ENCODE data around the gene CALCOCO2.

Gene CALCOCO2

GRCh38 chr17:48812001-48812400, 18.8 kb upstream of the CALCOCO2 start:
- DNase-seq (ENCODE audit: low spot score), result no peak
- ChIA-PET POLR2A (ENCODE audit: low non-redundant PET) (no interaction called here), CTCF (interaction anchor here (0.8 to 4.5 kb wide), 2 partner anchors 67 to 73 kb away, joined by 4 to 32 read pairs; no protein-coding TSS in a partner anchor)
- TF ChIP-seq, protein P1, sequence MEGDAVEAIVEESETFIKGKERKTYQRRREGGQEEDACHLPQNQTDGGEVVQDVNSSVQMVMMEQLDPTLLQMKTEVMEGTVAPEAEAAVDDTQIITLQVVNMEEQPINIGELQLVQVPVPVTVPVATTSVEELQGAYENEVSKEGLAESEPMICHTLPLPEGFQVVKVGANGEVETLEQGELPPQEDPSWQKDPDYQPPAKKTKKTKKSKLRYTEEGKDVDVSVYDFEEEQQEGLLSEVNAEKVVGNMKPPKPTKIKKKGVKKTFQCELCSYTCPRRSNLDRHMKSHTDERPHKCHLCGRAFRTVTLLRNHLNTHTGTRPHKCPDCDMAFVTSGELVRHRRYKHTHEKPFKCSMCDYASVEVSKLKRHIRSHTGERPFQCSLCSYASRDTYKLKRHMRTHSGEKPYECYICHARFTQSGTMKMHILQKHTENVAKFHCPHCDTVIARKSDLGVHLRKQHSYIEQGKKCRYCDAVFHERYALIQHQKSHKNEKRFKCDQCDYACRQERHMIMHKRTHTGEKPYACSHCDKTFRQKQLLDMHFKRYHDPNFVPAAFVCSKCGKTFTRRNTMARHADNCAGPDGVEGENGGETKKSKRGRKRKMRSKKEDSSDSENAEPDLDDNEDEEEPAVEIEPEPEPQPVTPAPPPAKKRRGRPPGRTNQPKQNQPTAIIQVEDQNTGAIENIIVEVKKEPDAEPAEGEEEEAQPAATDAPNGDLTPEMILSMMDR (conservative IDR thresholded peaks at IDR 0.05; ENCODE audit: low read depth), result no peak
- no peak overlapping the region for H3K27ac ChIP-seq

GRCh38 chr17:48814504-48814903, 16.3 kb upstream of the CALCOCO2 start:
- peak; percentile 80 for DNase-seq (ENCODE audit: low spot score)
- TF ChIP-seq, protein P1 (conservative IDR thresholded peaks at IDR 0.05; ENCODE audit: low read depth), result peak; percentile 67
- H3K27ac ChIP-seq, result no peak overlapping the region
- CTCF ChIA-PET, result interaction anchor here (0.6 to 4.5 kb wide), 6 partner anchors 64 to 249 kb away, joined by 3 to 32 read pairs (median 4); no protein-coding TSS in a partner anchor
- POLR2A ChIA-PET (ENCODE audit: low non-redundant PET), result no interaction called here

DNA sequence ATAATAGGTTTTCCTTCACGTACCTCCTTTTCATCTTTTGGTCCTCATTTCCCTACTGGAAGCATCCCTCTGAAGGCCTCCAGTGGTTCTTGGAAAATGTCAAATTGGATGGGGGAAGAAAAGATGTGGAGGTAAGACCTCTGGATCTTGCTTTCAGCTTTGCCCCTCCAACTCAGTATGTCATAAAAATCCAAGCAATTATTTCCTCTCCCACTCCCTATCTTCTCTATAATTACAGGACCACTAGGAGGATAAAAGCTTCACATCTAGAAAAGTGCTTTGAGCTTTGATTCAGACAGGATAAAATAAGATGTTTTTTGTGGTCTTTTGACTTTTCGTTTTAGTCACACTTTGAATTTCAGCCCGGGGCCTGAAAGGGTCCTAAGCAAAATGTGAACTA, 15.5 kb upstream of the CALCOCO2 start:
- TF ChIP-seq, protein P1 (conservative IDR thresholded peaks at IDR 0.05; ENCODE audit: low read depth), result no peak
- DNase-seq (ENCODE audit: low spot score), result no peak
- POLR2A ChIA-PET (ENCODE audit: low non-redundant PET), result no interaction called here

GRCh38 chr17:48816438-48816773, 14.4 kb upstream of the CALCOCO2 start:
- CTCF ChIA-PET, result interaction anchor here (1.0 to 1.7 kb wide), 5 partner anchors 12 to 500 kb away, joined by 3 to 12 read pairs (median 3); no protein-coding TSS in a partner anchor
- TF ChIP-seq, protein P1 (conservative IDR thresholded peaks at IDR 0.05; ENCODE audit: low read depth), result no peak
- no peak for DNase-seq (ENCODE audit: low spot score)
- no peak overlapping the region for H3K27ac ChIP-seq
- POLR2A ChIA-PET (ENCODE audit: low non-redundant PET), result no interaction called here

More for the DNA sequence above, 15.5 kb upstream of the CALCOCO2 start:
- no peak overlapping the region for H3K27ac ChIP-seq
- CTCF ChIA-PET, result interaction anchor here (0.6 to 1.7 kb wide), 7 partner anchors 11 to 249 kb away, joined by 3 to 12 read pairs (median 3); no protein-coding TSS in a partner anchor

DNA sequence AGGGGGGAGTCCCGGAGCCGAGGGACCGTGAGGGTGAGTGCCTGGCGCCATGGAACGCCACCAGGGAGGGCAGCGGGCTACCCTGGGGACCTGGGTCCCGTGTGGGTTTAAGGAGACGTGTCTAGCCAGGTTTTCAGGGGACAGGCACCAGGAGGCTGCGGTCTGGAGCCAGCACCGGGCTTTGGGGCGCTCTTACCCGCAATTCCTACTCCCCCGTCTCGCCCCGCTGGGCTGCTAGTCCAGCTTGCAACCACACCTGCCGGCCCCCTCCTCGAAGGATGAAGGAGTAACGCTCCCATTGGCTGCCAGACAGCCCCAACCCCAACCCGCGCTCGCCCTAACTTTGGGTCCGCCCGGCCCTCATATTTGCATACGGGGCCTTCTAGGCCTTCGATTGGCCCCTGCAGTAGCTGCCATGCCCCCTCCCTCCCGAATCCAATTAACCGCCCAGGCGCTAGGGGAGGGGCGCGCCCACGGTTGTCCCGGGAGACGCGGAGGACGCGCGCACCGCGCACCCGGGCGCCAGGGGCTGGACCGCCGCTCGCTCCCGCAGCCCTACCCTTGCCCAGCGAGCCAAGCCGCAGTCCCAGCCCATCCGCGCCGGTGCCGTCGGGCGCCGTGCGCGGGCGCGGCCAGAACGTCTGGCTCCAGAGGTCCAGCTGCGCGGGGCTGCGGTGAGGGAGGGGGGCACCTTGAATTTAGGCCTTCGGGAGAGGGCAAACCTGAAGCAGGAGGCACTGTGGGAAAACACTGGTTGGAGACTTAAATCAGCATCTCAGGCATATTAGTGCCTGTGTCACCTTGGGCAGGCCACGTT, 13.9 kb upstream of the CALCOCO2 start, which contains the start of gene TTLL6:
Gene TTLL6 (minus strand): TSS at position 456 of the 817 bp plus-strand sequence. CDS start 157 bp downstream, at position 299.
- peak; percentile 92 for DNase-seq (ENCODE audit: low spot score)
- ChIA-PET CTCF (interaction anchor here (1.0 to 1.7 kb wide), 5 partner anchors 12 to 500 kb away, joined by 3 to 12 read pairs (median 3); no protein-coding TSS in a partner anchor), POLR2A (ENCODE audit: low non-redundant PET) (no interaction called here)
- no peak within 1 kb of the TSS for H3K27ac ChIP-seq
- TF ChIP-seq, protein P1 (conservative IDR thresholded peaks at IDR 0.05; ENCODE audit: low read depth), result no peak

- POLR2A ChIA-PET (ENCODE audit: low non-redundant PET), result no interaction called here
- DNase-seq (ENCODE audit: low spot score), result no peak
- TF ChIP-seq, protein P1 (conservative IDR thresholded peaks at IDR 0.05; ENCODE audit: low read depth), result no peak
- H3K27ac ChIP-seq, result no peak overlapping the region
- CTCF ChIA-PET, result interaction anchor here (0.7 kb wide), 1 partner anchor 74 kb away, joined by 5 read pairs; the partner anchor contains the start of gene ATP5MC1
Observed at GRCh38 chr17:48818361-48818841, 12.4 kb upstream of the CALCOCO2 start.
